ENCODE measurements around the gene TFCP2L1. TPM values are rescaled to one million over a fixed set of nuclear protein-coding genes. Genes with fewer than 3 reads are reported as not detected.

TFCP2L1 gene
- total RNA-seq, 1 experiment from 2014 or later = 1.8 TPM

GRCh38 chr2:121242175-121242875 is 42.7 kb downstream of the TFCP2L1 start:
- no peak overlapping the region for H2AK5ac ChIP-seq (ENCODE audit: insufficient read length, low read length)
- no peak overlapping the region for H3T11ph ChIP-seq (ENCODE audit: low read length)
- no peak overlapping the region for H3K4ac ChIP-seq (ENCODE audit: low read depth, low read length)
- Mint-ChIP-seq H3K4me3 (no peak overlapping the region), H3K27me3 (ENCODE audit: low read depth) (peaks cover 2% of the 10 kb centered on the region), H3K4me1 (peaks cover 2 to 4% of the 10 kb centered on the region in 2 experiments; a peak in 3 of 4 replicates), H3K27ac (no peak overlapping the region; a peak in 1 of 7 replicates), H3K9me3 (no peaks in the 10 kb centered on the region), H3K36me3 (ENCODE audit: insufficient read depth in 1 of 3, low read depth in 3 of 3) (no peaks in the 10 kb centered on the region)
- no peaks in the 10 kb centered on the region for H3K27me3 ChIP-seq (ENCODE audit: insufficient read depth, low read length)
- H3K23ac ChIP-seq (ENCODE audit: insufficient read length, low read depth, low read length) = no peak overlapping the region
- no peak overlapping the region for H2AFZ ChIP-seq (ENCODE audit: low read length)
- WGBS (ENCODE audit: extremely low coverage, insufficient read length, low lambda C conversion rate) = no CpG with 5 or more reads among the region's 16 CpGs
- H3K27ac ChIP-seq (ENCODE audit: insufficient read length, low read depth, low read length) = no peak overlapping the region
- H2BK120ac ChIP-seq (ENCODE audit: low read depth, low read length, poor library complexity, severe bottlenecking) = no peak overlapping the region
- H3K14ac ChIP-seq (ENCODE audit: insufficient read depth, low read length) = no peak overlapping the region
- H4K8ac ChIP-seq (replicated peaks; ENCODE audit: insufficient read length, low read depth, low read length) = no peak overlapping the region
- no peak overlapping the region for H2BK5ac ChIP-seq (ENCODE audit: insufficient read length, low read length)
- no peaks in the 10 kb centered on the region for H4K20me1 ChIP-seq (ENCODE audit: control insufficient read depth, insufficient read depth, insufficient read length)
- no peak overlapping the region for H2BK12ac ChIP-seq (ENCODE audit: insufficient read length, low read depth, low read length)
- H3K18ac ChIP-seq (ENCODE audit: insufficient read length, low read depth, low read length) = no peak overlapping the region
- no peak overlapping the region for H3K4me2 ChIP-seq (ENCODE audit: insufficient read depth, insufficient read length, low read length)
- no peak overlapping the region for H3K56ac ChIP-seq (ENCODE audit: insufficient read length, low read depth, low read length)
- no peaks in the 10 kb centered on the region for H3K9me3 ChIP-seq (ENCODE audit: control insufficient read depth, low read depth, low read length)
- no peak overlapping the region for H3K9ac ChIP-seq (ENCODE audit: extremely low read depth, insufficient read length, low read length)
- H2BK15ac ChIP-seq (ENCODE audit: low read depth, low read length) = no peak overlapping the region
- TF ChIP-seq, protein P1, sequence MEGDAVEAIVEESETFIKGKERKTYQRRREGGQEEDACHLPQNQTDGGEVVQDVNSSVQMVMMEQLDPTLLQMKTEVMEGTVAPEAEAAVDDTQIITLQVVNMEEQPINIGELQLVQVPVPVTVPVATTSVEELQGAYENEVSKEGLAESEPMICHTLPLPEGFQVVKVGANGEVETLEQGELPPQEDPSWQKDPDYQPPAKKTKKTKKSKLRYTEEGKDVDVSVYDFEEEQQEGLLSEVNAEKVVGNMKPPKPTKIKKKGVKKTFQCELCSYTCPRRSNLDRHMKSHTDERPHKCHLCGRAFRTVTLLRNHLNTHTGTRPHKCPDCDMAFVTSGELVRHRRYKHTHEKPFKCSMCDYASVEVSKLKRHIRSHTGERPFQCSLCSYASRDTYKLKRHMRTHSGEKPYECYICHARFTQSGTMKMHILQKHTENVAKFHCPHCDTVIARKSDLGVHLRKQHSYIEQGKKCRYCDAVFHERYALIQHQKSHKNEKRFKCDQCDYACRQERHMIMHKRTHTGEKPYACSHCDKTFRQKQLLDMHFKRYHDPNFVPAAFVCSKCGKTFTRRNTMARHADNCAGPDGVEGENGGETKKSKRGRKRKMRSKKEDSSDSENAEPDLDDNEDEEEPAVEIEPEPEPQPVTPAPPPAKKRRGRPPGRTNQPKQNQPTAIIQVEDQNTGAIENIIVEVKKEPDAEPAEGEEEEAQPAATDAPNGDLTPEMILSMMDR (conservative IDR thresholded peaks at IDR 0.05) = no peak
- H3K79me1 ChIP-seq (ENCODE audit: insufficient read depth, low read depth, low read length, poor library complexity, severe bottlenecking) = no peaks in the 10 kb centered on the region
- H4K5ac ChIP-seq (ENCODE audit: insufficient read length, low read depth, low read length) = no peak overlapping the region
- no peaks in the 10 kb centered on the region for H3K4me1 ChIP-seq (ENCODE audit: insufficient read depth, low read length)
- H3K79me2 ChIP-seq (ENCODE audit: insufficient read depth, low read length) = no peaks in the 10 kb centered on the region
- H2BK20ac ChIP-seq (ENCODE audit: low read depth, low read length, poor library complexity, severe bottlenecking) = no peak overlapping the region
- no peaks in the 10 kb centered on the region for H3K23me2 ChIP-seq (ENCODE audit: insufficient read length, low read depth, low read length, poor library complexity, severe bottlenecking)
- no peak for DNase-seq
- no peak overlapping the region for H4K91ac ChIP-seq (ENCODE audit: insufficient read length, low read depth, low read length)

Measured in H9 (cell line).